Measurements from ENCODE around the gene MEI1. TPM values are rescaled to one million over a fixed set of nuclear protein-coding genes. Genes with fewer than 3 reads are reported as not detected.
"Not testable (repeated sequence)": the region's sequence is repeated elsewhere in the genome, so short reads cannot be mapped to it uniquely, and the experiment has no call there.

MEI1 gene
- total RNA-seq, 1 experiment from 2014 or later = not detected

DNA sequence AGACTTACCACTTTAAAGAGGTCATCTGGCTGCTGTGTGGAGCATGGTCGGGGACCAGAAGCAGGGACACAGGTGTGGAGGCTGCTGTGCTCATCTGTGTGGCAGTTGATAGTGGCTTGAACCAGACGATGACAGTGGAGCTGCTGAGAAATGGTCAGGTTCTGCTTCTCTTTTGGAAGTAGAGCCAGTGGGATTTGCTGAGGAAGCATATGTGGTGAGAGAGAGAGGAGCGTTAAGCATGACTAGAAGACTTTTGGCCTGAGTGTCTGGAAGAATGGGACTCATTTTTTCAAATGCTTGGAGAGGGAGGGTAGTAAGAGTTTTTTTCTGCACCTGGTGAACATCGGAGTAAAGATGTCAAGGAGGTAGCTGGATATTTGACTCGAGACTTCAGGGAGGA is 121.1 kb downstream of the MEI1 start:
- DNase-seq (ENCODE audit: low read depth) = no peak

DNA sequence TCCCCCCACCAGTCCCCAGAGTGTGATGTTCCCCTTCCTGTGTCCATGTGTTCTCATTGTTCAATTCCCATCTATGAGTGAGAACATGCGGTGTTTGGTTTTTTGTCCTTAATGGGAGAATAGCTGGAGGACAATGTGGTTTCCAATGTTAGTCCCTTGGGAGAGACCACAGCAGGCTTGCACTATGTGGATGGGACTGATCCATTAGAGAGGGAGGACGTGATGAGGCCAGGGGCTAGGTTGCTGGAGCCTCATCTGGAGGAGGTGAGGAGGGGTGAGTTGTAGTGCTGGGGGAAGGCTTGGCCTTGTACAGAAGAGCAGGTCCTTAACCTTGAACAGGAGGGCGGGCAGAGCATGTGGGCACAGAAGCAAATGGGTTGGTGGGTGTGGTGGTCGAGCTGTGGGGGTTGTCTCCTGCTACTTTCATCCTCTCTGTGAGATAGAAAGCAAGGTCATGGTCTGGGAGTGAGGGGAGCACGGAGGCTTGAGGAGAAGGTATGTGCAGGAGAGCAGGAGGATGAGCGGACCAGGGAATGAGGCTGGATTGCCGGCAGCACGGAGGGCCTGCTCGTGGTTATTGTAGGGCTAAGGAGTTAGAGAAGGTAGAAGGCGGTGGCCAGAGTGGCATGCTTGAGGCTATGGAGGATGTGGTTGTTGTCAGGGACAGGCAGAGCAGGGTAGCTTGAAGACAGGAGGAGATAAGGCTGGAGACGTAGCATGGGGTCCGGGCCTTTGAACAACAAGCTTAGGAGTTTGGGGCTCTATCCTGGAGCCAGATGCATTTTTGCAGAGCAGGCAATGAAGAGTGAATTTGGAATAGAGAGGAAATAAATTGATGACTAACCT is 122.4 kb downstream of the MEI1 start:
- no peak for DNase-seq (ENCODE audit: low read depth)

DNA sequence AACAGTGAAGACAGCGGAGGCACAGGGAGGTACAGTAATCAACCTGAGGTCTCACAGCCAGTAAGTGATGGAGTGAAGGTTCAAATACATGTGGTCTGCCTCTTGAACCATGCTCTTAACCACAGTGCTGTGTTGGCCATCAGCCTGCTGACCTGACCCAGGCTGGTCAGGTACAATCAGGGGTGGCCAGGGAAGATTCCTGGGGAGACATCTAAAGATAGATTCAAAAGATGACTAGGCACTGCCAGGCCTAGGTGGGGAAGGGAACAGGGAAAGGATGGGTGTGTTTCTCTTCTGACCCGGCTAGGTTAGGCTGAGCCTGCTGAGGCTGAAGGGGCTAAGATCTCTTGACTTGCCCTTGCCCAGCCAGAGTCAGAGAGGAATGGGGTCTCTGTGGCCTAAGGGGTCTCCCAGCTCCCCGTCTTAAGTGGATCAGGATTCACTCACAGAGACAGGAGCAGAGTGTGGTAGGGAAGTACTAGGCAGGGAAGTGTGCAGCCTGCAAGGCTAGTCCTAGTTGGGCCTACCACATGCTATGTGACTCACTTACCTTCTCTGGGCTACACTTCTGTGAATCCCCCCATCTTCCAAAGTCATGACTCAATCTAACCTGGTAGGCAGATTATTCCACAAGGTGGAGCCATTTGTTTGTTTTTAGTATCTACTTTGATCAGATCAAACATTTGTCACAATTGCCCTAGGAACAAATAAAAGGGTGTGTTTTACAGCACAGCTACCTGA is 123.2 kb downstream of the MEI1 start:
- DNase-seq (ENCODE audit: low read depth) = peak; percentile 76

DNA sequence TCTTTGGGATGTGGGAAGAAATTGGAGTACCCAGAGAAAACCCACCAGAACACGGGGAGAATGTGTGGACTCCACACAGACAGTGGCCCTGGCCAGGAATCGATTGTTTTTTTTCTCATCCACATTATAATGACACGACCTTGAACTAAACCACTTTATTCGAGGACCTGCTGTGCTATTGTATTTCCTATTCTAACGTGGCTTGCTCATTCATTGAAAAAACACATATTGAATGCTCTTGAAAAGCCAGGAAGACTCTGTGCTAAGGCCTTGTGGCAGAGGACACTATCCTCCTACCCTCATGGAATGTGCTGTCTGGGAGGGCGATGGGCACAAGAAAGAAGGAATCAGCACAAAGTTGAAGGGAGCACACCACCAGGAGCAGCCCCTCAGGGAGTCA is 124.5 kb downstream of the MEI1 start:
- DNase-seq (ENCODE audit: low read depth) = no peak

DNA sequence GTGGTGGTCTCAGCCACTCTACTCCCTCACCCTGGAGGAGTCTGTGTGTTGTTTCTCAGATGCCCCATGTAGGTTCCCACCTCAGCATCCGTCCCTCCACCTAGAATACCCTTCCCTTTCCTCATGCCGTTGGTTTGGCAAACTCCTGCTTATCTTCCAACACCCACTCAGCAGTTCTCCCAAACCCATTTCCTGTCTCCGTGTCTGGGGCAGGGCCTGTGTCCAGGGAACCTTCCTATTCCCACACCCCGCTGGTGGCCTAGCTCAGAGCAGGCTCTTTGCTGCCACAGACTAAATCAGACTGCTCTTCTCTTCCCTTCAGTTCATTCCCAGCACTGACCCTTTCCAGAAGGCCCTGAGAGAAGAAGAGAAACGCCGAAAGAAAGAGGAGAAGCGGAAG is 126.1 kb downstream of the MEI1 start:
- no peak for DNase-seq (ENCODE audit: low read depth)

DNA sequence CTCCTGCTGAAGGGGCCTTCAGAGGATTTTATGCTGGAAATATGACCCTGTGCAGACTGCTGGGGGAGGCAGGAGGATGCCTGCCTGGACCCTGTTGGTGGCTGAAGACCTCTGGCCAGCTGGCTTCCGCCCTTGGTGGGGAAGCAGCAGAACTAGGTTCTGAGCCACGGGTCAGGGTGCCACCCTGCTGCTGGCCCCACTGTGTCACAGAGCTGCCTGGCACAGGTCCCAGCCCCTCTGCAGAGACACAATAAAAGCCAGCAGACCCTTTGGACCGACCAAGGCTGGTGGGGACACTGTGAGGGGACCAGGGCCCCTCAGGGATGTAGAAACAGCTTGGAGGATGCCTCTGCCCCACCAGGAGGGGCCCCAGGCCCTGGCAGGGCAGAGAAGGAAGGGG is 126.7 kb downstream of the MEI1 start:
- DNase-seq (ENCODE audit: low read depth) = no peak

DNA sequence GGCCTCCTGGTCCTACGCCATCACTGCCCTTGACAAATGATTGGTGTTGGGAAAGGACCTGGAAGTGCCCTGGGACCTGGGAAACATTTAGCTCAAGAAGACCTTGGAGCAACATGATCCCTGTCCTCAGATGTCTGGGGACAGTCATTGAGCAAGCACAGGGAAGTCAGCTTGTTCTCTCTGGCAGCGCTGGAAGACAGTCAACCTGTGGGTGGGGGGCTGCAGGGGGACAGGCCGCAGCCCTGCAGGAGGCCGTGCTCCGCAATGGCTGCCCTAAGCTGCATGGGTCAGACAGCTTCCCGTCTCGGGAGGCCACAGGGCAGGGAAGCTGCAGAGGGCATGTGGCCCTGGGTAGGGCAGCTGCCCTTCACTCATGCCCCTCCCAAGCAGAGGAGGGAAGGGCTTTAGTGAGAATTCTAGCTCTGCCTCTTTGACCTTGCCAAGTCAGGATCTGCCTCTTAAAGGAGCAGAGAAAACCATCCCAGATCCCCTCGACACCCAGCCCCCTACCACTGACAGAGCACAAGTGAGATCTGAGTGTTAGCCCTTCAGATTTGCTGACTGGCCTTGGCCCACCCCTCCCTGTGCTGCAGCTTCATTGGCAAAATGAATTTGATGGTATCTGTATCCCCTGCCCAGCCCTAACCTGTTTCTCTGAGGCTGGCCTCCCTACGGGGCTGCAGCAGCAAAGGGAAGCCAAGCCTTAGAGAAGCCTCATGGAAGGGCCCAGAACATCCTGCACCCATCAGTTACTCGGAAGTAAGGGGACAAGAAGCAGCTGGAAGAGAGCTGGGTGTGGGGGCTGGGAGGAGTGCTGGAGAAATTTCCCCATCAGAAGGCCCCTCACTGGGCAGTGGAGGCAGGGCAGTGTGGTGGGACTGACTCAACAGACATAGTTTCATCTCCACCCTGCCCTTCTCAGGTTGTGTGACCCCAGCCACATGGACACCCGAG is 127.4 kb downstream of the MEI1 start:
- no peak for DNase-seq (ENCODE audit: low read depth)

DNA sequence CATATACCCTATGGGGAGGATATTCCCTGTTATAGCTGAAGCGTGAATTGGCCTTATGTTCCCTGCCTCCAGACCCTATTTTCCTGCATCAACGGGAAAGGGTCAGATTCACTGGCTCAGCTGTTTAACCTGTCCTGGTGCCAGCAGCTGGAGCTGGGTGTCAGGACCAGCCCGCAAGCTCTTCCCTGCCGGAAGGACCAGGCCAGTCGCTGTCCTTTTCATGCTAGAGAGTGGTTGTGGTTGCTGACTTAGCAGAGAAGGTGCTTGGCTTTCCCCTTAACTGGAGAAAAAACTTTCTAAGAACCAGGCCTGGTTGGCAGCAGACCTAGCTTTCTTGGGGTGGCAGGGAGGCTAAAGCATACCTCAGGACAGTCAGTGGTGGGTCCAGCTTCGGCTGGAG is 128.4 kb downstream of the MEI1 start:
- DNase-seq (ENCODE audit: low read depth) = no peak

DNA sequence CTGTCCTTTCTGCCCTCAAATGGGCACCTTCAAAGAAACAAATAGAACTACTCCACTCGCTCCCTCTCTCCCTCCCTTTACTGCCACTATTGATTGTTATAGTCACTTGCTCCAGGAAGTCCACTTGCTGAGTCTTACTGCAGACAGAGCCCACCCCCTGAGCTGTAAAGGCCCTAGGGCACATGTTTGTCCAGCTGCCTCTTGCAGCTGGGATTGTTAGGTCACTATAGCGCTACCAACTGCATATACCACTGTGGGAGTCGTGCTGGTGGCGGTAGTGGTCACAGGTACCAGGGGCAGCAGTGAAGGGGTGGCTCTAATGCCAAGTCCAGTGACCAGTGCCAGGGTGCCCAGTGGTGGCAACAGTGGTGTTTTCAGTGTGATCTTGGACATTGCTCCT is 129.2 kb downstream of the MEI1 start:
- DNase-seq (ENCODE audit: low read depth) = no peak

DNA sequence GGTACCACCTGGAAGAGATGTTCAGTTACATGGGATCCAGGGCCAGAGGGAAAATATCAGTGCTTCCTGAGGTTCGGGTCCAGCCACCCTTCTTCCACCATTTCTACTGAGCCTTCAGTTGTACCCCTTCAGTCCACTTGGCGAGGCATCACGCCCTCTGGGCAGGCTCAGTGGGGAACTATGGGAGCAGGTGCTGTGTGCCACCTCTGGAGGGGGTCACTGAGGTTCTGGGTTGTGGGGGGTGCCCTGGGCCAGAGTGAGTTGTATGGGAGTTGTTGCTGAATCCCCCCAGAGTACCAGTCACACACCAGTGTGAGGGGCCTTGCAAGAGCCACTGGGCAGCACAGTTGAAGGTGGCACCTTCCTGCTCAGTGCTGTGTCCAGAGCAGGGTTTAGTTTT is 130.9 kb downstream of the MEI1 start:
- no peak for DNase-seq (ENCODE audit: low read depth)

DNA sequence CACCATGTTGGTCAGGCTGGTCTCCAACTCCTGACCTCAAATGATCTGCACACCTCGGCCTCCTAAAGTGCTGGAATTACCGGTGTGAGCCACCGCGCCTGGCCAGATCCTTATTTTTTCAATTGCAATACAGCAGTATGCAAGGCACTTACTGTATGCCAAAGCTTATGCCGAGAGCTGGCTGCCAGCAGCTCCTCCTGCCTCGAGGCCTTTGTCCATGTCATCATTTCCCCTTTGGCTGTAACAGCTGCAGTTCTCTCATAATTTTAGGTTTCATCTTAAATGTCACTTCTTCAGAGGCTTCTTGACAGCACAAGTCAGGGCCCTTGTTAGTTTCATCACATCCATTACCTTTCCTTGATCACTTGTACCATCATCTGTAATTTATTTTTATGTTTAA is 132.1 kb downstream of the MEI1 start:
- peak; percentile 29 for DNase-seq (ENCODE audit: low read depth)

DNA sequence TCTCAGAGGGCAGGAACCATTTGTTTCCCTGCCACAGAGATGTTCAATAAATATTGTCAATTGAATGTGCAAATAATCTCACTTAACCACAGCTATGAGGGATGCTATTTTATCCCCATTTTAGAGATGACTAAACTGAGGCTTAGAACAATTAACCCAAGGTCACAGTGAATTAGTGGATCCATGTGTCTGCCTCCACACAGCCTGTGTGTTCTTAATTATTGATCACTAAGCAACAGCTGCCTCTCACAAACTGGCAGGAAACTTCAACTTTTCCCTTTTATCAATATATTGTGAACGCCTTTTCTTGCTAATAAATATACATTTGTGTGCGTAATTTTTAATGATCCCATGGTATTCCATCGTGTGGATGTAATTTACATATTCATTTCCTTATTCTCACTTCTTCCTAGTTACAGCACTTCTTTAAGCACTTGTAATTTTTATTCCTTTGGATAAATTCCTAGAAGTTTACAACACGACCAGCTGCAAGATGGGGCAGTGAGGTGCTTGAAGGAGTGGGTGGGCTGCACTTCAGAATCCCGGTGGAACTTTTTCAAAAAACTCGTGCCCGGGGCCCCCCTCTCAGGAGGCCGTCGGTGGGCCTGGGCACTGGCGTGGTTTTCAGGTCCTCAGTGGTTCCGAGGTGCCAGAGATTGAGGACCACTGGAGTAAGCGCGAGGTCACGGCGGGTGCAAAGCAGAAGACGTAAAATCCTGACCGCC is 132.7 kb downstream of the MEI1 start:
- DNase-seq (ENCODE audit: low read depth) = no peak

DNA sequence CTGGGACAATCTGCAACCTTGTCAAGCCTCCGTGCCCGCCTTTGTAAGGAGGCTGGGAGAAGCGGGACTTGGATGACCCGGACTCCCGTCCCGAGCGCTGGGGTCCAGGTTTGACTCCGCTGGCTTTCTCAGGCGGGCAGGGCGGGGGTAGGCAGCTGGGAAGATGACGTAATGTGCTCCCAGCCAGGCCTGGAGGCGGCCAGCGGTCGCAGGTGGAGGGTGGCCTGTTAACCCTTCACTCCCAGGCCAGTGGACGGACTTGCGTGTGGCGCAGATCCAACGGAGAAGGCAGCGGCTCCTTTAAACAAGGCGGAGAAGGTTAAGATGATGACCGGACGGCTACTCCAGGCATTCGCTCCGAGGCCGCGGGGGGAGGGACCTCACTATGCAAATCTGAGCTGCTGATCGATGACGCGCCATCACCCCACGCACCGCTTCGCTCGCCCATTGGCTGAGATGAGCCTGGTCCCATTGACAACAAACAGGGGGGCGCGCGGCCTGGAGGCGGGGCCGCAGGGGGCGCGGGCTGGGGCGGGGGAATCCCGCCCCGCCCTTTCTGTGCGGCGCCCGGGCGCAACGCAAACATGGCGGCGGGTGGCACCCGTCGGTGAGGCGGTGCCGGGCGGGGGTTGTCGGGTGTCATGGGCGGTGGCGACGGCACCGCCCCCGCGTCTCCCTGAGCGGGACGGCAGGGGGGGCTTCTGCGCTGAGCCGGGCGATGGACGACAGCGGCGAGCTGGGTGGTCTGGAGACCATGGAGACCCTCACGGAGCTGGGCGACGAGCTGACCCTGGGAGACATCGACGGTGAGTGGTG is 133.5 kb downstream of the MEI1 start, which contains the start of gene SREBF2:
TSS of gene SREBF2 (plus strand) at position 553 of the 816 bp plus-strand sequence. CDS start at position 719, 166 bp downstream.
- peak; percentile 99 for DNase-seq (ENCODE audit: low read depth)

DNA sequence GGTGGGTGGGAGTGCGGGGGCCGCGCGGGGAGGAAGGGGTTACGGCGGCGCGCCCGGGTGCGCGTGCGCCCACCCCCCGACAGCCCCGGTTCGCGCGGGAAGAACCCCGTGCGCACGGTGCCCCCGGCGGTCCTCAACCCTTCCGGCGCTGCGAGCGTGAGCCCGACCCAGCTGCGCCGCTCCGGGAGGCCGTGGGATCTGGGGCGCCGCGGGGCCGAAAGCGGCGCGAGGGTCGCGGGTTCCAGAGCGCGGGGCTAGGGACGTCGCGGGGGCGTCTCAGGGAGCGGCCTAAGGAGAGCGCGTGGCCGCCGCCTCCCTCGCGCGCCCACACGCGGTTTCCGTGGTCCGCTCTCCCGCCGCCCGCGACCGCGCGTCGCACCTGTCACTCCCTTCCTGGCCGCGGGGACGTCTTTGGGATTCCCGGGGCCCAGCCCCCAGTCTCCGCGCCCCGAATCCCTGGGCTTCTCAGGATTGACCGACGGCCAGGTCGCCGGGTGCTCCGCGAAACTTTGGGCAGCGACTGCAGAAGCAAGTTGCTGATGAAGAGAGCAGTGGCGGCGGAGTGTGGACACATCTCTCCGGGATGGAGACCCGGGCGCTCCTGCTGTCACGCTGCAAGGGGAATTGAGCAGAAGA is 134.2 kb downstream of the MEI1 start:
- peak; percentile 17 for DNase-seq (ENCODE audit: low read depth)

DNA sequence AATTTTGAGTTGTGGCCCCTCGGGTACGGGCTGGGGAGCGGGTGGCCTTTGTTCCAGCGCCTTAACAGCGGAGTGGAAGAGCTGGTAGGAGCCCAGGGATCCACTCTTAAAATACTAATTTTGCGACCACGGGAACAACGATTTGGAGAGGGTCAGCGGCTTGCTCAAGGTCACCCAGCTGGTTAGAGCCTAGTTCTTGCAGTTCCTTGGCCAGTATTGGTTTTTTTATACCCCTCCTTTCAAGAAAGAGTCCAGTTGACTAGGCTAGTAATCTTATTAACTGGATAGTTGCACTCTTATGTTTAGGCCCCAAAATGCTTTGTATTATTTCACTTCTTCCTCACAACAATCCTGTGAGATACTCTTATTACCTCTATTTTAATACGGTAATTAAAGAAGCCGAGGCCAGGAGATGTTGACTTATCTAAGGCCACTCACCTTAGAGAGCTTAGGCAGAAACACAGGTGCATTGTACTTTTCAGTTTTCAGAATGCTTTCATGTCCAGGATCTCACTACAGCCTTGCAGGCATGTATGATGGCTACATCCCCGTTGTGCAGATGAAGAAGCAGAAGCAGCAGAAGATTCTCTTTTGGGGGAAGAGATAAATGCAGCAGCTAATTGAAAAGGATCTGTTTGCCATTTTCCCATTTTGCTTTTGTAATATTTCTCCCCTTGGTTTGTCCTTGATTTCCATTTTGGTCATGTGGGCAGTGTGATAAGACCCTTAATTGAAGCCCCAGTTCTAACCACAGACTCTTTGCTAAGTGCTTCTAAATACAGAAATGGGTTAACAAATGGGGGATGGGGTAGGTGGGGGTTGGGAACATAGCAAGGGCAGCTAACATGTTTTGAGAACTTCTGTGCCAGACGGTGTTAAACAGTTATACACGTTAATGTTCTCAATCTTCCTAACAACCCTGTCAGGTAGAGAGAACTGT is 135.0 kb downstream of the MEI1 start:
- DNase-seq (ENCODE audit: low read depth) = no peak

DNA sequence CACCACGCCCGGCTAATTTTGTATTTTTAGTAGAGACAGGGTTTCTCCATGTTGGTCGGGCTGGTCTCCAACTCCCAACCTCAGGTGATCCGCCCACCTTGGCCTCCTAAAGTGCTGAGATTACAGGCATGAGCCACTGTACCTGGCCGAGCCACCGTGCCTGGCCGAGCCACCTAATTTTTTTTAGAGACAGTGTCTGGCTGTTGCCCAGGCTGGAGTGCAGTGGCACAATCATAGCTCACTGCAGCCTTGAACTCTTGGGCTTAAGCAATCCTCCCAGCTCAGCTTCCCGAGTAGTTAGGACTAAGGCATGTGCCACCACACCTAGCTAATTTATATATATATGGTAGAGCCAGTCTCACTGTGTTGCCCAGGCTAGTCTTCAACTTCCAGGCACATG is 136.2 kb downstream of the MEI1 start:
- not testable (repeated sequence) for DNase-seq (ENCODE audit: low read depth)

DNA sequence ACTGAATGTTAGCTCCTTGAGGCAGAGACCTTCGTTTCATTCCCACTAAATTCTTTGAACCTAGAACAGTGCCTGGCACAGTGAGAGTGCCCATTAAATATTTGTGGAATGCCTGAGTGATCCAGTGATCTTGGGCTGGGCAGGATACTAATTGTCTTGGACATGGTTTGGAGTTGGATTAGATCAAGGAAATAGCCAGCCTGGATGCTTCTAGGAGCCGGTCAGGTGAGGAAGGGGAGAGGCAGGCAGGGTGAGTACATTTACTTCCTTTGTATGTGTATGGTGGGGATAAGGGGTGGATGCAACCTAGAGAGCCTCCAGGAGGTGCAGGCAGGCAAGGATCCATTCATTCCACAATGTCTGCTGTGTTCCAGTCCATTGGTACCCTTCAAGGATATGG is 137.2 kb downstream of the MEI1 start:
- DNase-seq (ENCODE audit: low read depth) = no peak

DNA sequence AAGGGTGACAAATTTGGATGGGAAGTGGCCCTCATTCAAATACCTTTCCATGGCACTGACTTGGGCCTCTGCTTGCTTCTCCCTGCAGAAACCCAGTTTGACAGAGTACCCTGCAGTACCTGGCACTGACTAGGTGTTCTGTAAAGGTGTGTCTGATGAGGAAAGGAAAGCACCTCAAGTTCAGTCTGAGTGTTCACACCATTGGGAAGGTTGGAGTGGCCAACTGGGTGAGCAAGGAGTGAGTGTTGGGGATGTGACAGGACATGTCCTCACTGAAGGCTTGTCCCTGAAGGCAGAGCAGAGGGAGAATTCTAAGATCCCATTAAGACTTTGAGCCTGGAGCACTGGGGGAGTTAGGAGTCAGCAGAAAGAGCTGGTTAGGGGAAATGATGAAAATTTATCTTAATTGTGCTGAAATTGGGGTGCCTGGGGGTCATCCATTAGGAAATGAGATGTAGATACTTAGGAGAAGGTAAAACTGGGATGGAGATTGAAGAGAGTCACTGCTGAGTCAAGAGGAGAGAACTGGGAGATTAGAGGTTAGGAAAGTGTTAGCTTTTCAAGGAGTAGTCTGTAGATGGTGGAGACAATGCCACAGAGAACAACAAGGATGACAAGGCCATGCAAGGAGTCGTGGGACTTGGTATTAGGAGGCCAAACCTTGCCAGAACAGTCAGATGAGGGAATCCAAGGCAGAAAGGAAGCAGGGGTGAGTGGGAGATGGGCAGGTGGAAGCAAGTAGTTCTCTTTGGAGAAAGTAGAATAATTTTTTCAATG is 139.7 kb downstream of the MEI1 start:
- no peak for DNase-seq (ENCODE audit: low read depth)
